ENCODE measurements around the gene ZNF521.

ZNF521 gene

DNA sequence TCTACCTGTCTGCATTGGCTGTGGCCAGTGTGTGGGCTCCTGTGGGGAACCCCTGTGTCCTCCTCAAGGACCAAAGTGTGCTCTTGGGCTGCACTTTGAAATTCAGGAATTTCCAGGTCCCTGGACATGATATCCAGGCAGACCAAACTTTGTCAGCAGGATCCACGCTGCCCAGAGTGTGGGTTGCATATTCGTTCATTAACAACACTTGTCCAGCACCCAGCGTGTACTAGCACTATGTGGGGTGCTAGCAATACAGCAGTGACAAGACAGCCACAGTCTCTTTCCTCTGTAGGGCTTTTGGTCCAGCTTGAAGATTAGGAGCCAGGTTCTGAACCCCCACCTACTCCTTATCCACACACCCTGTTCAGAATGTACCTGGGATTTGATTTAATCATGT is 304.5 kb downstream of the ZNF521 start:
- Histone ChIP-seq H3K4me1 (no peaks in the 10 kb centered on the region), H3K27me3 (no peaks in the 10 kb centered on the region), H3K36me3 (no peaks in the 10 kb centered on the region), H3K4me3 (ENCODE audit: low read depth, low read length) (no peak overlapping the region), H3K9me3 (no peaks in the 10 kb centered on the region)
- TF ChIP-seq, protein P1, sequence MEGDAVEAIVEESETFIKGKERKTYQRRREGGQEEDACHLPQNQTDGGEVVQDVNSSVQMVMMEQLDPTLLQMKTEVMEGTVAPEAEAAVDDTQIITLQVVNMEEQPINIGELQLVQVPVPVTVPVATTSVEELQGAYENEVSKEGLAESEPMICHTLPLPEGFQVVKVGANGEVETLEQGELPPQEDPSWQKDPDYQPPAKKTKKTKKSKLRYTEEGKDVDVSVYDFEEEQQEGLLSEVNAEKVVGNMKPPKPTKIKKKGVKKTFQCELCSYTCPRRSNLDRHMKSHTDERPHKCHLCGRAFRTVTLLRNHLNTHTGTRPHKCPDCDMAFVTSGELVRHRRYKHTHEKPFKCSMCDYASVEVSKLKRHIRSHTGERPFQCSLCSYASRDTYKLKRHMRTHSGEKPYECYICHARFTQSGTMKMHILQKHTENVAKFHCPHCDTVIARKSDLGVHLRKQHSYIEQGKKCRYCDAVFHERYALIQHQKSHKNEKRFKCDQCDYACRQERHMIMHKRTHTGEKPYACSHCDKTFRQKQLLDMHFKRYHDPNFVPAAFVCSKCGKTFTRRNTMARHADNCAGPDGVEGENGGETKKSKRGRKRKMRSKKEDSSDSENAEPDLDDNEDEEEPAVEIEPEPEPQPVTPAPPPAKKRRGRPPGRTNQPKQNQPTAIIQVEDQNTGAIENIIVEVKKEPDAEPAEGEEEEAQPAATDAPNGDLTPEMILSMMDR (IDR thresholded peaks at IDR 0.05; ENCODE audit: low read depth, low read length) = no peak
- no peak for DNase-seq

DNA sequence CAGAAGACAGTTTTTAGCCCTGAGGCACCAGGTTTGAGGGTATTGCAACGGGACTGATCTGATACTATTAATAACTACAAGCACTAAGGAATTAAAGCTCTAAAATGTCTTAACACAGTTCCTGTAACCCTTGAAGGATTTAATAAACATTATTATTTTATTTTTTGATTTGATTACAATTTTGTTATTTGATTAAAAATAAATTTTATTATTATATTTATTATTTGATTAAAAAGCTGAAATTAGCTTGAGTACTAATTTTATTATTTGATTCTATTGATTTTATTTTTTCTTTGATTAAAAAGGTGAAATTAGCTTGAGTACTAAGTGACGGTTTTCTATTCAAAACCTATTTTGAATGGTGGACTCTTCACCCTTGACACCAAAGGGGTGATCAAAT is 307.3 kb downstream of the ZNF521 start:
- H3K27me3 ChIP-seq = no peaks in the 10 kb centered on the region
- H3K4me1 ChIP-seq = no peaks in the 10 kb centered on the region
- H3K4me3 ChIP-seq (ENCODE audit: low read depth, low read length) = no peak overlapping the region
- no peaks in the 10 kb centered on the region for H3K9me3 ChIP-seq
- DNase-seq = no peak
- no peaks in the 10 kb centered on the region for H3K36me3 ChIP-seq
- TF ChIP-seq, protein P1 (IDR thresholded peaks at IDR 0.05; ENCODE audit: low read depth, low read length) = no peak

DNA sequence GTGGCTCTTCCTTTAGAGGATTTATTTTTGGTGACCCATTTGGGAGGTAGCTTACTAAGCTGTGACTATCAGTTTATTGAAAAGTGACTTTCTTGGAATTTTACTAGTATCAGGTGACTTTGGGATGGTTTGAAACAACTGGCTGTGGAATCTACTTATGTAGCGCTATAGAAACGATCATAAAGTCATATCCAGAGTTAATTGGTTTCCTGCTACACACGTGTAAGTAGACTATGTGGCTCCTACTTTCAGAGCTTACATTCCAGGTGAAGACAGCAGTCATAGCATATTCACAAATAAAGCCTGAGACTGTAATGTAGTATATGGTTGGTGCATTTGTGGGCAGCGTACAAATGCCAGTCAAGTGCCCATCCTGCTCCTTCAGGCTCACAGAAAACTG is 308.9 kb downstream of the ZNF521 start:
- no peak overlapping the region for H3K4me3 ChIP-seq (ENCODE audit: low read depth, low read length)
- H3K27me3 ChIP-seq = no peaks in the 10 kb centered on the region
- no peaks in the 10 kb centered on the region for H3K4me1 ChIP-seq
- TF ChIP-seq, protein P1 (IDR thresholded peaks at IDR 0.05; ENCODE audit: low read depth, low read length) = no peak
- DNase-seq = no peak
- no peaks in the 10 kb centered on the region for H3K9me3 ChIP-seq
- H3K36me3 ChIP-seq = no peaks in the 10 kb centered on the region

DNA sequence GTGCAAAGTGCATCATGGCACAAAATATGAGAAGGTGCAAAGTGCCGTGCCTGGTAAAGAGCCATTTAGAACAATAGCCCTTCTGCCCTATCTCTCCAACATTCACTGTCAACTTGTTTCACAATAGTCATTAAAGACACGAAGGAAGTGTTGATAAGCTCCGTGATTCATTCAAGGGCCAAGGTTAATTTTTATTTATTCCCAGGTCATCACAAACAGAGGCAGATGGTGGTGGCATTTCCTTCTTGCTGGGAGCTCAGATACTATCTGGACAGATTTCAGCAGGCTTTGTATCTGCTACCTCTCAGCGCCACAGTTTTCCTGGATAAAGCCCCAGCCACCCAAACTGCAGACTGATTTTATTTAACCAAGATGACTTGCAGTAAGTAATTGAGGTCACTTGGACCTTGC is 309.3 kb downstream of the ZNF521 start:
- H3K9me3 ChIP-seq = no peaks in the 10 kb centered on the region
- H3K27me3 ChIP-seq = no peaks in the 10 kb centered on the region
- H3K4me3 ChIP-seq (ENCODE audit: low read depth, low read length) = no peak overlapping the region
- DNase-seq = no peak
- no peaks in the 10 kb centered on the region for H3K4me1 ChIP-seq
- TF ChIP-seq, protein P1 (IDR thresholded peaks at IDR 0.05; ENCODE audit: low read depth, low read length) = no peak
- no peaks in the 10 kb centered on the region for H3K36me3 ChIP-seq

DNA sequence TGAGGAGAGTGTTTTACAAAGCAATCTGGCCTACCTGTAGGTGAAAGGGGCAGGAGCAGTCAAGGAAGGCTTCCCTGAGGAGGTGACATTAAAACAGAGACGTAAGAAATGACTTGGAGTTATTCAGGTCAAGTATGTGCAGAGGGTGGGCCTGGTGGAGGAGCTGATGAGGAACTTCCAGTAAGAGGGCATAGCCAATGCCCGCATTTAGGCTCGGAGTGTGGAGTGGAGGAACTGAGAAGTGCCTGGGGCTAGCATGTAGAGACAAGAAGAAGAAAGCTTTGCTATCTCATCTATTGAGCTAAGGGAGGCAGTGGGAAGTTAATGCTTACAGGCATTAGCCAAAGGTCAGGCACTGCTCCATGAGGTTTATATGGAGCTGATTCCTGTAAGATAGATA is 312.2 kb downstream of the ZNF521 start:
- TF ChIP-seq, protein P1 (IDR thresholded peaks at IDR 0.05; ENCODE audit: low read depth, low read length) = no peak
- H3K9me3 ChIP-seq = no peaks in the 10 kb centered on the region
- no peaks in the 10 kb centered on the region for H3K27me3 ChIP-seq
- H3K36me3 ChIP-seq = no peaks in the 10 kb centered on the region
- DNase-seq = no peak
- H3K4me3 ChIP-seq (ENCODE audit: low read depth, low read length) = no peak overlapping the region
- no peaks in the 10 kb centered on the region for H3K4me1 ChIP-seq

DNA sequence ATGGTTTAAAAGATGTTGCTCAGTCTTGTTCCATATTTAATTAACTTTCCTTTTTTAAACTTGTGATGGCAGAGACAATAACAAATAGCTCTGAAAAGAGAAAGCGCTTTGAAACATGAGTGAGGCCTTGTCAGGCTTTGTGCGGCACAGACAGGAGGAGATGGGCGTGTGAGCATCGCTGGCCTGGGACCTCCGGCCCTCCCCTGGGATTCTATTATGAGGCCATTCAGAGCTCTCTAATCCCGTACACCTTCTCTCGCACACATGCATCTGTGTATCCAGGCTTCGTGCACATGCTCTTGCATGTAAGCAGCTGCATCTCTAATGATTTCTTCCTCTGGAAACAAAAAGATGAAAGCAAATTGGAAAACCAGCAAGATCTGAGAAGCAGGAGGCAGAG is 313.7 kb downstream of the ZNF521 start:
- Histone ChIP-seq H3K4me1 (no peaks in the 10 kb centered on the region), H3K27me3 (no peaks in the 10 kb centered on the region), H3K4me3 (ENCODE audit: low read depth, low read length) (no peak overlapping the region), H3K36me3 (no peaks in the 10 kb centered on the region), H3K9me3 (no peaks in the 10 kb centered on the region)
- DNase-seq = no peak
- TF ChIP-seq, protein P1 (IDR thresholded peaks at IDR 0.05; ENCODE audit: low read depth, low read length) = no peak

Data from BE2C (cell line).